Measurements from ENCODE around the gene ZFYVE9. TPM values are rescaled to one million over a fixed set of nuclear protein-coding genes. Genes with fewer than 3 reads are reported as not detected.

The ZFYVE9 gene
- total RNA-seq, 4 donors from 2014 or later, result 22.8 to 37.0 (median 28.2) TPM

DNA sequence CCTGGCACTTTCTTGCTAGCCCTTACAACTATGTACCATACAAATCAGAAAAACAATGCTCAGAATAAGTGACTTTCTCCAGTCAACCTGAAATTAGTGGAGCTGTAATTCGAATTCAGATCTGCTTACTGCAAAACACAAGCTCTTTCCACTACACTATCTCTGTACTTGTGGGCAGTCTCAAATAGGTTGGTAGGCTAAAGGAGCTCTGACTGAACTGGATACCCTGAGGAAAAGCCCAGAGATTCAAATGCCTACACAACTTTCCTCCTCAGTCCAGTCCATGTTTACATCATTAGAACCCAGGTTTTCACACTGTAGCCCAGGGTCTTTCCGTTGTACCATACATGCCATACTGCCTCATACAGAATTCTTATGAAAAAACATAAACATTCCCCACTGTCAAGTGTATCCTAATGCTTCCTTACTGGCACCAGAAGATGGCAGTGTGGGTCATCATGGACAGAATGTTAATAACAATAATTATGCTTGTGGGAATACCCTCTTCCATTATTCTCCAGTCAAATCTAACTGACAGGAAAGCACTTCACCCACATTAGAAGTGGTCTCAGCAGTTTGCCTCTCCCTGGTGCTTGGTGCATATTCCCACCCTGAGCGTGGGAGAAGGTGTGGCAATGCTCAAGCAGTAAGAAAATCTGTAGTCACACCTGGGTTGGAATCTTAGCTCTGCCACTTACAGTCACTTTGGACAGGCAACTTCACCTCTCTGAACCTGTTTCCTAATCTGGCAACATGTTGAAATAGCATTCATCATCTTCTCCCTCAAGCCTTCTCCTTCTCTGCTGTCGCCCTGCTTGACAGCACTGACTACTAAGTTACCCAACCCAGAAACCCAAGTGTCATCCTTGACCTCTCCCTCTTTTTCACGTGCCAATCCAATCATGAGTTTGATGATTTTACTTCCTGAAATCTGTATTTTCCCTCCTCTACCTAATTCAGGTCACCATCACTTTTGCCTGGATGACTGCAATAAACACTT, 14.4 kb upstream of the ZFYVE9 start:
- Histone ChIP-seq H3K36me3 (no peaks in the 10 kb centered on the region), H3K27me3 (no peaks in the 10 kb centered on the region), H3K4me3 (no peak overlapping the region), H3K9me3 (no peaks in the 10 kb centered on the region), H3K4me1 (no peaks in the 10 kb centered on the region), H3K27ac (no peak overlapping the region)
- 13 to 28% methylated on average over 3 to 5 of the region's 5 CpGs for WGBS, 2 donors (ENCODE audit: low coverage in 1 of 2)
- in situ Hi-C loops (cut with MboI; ENCODE audit: low pct_ligation_motif_present in 1 of 4, low pct_unique_long_range_greater_than_20kb in 1 of 4, low sequenced_read_pairs in 3 of 4) (loop anchor here (5.0 to 25.0 kb wide), 3 partner anchors 160 to 560 kb away; partner anchors contain the start of gene COA7 (in 4 of the 4)), intact Hi-C loops (cut with DNase I; ENCODE audit: low total_unique reads) (loop anchor here (5.0 kb wide), 1 partner anchor 170 kb away; no protein-coding TSS in a partner anchor)
- peak; percentile 17 for DNase-seq
- TF ChIP-seq, protein P1, sequence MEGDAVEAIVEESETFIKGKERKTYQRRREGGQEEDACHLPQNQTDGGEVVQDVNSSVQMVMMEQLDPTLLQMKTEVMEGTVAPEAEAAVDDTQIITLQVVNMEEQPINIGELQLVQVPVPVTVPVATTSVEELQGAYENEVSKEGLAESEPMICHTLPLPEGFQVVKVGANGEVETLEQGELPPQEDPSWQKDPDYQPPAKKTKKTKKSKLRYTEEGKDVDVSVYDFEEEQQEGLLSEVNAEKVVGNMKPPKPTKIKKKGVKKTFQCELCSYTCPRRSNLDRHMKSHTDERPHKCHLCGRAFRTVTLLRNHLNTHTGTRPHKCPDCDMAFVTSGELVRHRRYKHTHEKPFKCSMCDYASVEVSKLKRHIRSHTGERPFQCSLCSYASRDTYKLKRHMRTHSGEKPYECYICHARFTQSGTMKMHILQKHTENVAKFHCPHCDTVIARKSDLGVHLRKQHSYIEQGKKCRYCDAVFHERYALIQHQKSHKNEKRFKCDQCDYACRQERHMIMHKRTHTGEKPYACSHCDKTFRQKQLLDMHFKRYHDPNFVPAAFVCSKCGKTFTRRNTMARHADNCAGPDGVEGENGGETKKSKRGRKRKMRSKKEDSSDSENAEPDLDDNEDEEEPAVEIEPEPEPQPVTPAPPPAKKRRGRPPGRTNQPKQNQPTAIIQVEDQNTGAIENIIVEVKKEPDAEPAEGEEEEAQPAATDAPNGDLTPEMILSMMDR (IDR thresholded peaks at IDR 0.05), result peak; percentile 48 to 66 (median 60)
- no peak for TF ChIP-seq POLR2AphosphoS5 (IDR thresholded peaks at IDR 0.05)

DNA sequence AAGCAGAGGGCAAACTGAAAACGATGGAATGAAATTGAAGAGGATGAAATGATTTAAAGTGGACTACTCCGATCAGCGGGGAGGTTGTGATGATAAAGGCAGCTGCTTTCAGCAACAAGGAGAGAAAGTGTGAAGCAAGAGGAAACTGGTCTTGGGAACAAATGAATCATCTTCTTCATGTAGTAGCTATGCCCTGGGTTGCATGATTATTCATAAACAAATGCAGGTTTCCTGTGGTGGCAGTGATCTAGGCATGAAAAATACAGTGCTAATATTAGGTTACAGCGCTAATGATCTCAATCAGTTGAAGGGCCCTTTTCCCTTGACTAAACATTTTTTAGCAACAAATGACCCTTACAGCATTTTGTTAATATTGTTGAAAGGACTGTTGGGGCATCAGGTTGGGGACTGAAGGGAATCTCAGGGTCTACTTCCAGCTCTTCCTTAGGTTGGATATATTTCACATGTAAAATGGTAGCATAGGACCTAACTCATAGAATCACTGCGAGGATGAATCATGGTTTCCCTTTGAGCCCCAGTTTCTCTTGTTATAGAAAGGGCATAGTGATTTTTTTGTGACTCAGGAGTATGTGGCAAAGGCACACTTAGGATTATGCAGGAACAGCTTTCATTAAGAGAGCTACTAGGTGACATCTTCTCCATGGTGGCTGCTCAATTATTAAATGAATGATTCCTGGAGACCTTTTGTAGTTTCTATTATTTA, 1.9 kb upstream of the ZFYVE9 start:
- TF ChIP-seq POLR2AphosphoS5 (IDR thresholded peaks at IDR 0.05), result no peak
- TF ChIP-seq, protein P1 (IDR thresholded peaks at IDR 0.05), result no peak
- no peak for TF ChIP-seq POLR2A (IDR thresholded peaks at IDR 0.05)
- TF ChIP-seq EP300 (IDR thresholded peaks at IDR 0.05; ENCODE audit: low read depth), result no peak
- DNase-seq, result no peak
- H3K36me3 ChIP-seq, result no peaks in the 10 kb centered on the region
- no peak overlapping the region for H3K4me3 ChIP-seq
- H3K9me3 ChIP-seq, result no peaks in the 10 kb centered on the region
- no peaks in the 10 kb centered on the region for H3K27me3 ChIP-seq
- peaks cover 0 to 33% (median 15%) of the 10 kb centered on the region in 4 donors for H3K4me1 ChIP-seq
- no peak overlapping the region for H3K27ac ChIP-seq
- in situ Hi-C loops (cut with MboI; ENCODE audit: low pct_ligation_motif_present in 1 of 4, low pct_unique_long_range_greater_than_20kb in 1 of 4, low sequenced_read_pairs in 3 of 4) (loop anchor here (5.0 to 25.0 kb wide), 4 partner anchors 145 to 547 kb away; partner anchors contain the start of gene COA7 (in 4 of the 4)), intact Hi-C loops (cut with DNase I; ENCODE audit: low total_unique reads) (no loop called here)
- 61 to 75% methylated on average over 5 of the region's 5 CpGs for WGBS, 2 donors (ENCODE audit: low coverage in 1 of 2)

DNA sequence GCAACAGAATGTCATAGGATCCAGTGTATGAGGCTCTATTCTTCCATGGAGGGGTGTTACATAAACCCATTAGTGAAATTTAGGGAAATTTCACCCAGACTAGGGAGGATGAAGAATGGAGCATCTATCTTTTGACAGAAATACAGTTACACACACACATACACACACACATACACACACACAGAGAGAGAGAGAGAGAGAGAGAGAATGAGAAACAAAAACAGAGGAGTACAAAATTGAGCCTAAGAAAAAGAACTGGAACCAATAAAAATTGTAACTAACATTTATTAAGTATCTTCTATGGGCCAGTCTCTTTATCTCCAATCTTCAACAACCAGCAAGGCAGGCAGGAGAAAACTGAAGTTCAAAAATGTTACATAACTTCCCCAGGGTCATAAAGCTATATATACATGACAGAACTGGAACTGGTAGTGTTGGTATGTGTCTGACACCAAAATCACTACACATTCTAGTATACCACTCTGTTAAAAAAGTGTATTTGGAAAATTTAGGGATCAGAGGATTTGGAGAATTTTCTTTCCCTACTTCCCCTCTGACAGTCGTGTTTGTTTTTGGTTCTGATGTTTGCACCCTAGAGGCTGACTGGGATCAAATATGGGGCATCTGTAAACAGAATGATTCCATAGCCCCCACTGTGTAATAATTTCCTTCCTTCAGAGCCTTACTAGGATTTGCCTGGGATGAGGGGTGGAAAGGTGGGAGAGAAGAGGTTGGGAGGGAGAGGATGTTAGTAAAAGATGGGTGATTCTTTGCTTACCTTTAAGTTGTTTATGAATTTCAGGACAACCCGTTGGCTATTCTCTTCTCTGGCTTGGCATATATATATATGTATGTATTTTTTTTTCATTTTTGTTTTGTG, 1.0 kb upstream of the ZFYVE9 start:
- H3K4me1 ChIP-seq, result peaks cover 4 to 42% (median 19%) of the 10 kb centered on the region in 4 donors
- intact Hi-C loops (cut with DNase I; ENCODE audit: low total_unique reads) (no loop called here), in situ Hi-C loops (cut with MboI; ENCODE audit: low pct_ligation_motif_present in 1 of 4, low pct_unique_long_range_greater_than_20kb in 1 of 4, low sequenced_read_pairs in 3 of 4) (loop anchor here (5.0 to 25.0 kb wide), 3 partner anchors 146 to 546 kb away; partner anchors contain the start of gene COA7 (in 4 of the 4))
- H3K9me3 ChIP-seq, result no peaks in the 10 kb centered on the region
- H3K4me3 ChIP-seq, result peak overlapping the region in 3 of 4 donors; percentile 81 to 100 (median 91)
- TF ChIP-seq, protein P1 (IDR thresholded peaks at IDR 0.05), result no peak
- TF ChIP-seq EP300 (IDR thresholded peaks at IDR 0.05; ENCODE audit: low read depth), result no peak
- no peak for TF ChIP-seq POLR2AphosphoS5 (IDR thresholded peaks at IDR 0.05)
- TF ChIP-seq POLR2A (IDR thresholded peaks at IDR 0.05), result no peak
- H3K36me3 ChIP-seq, result no peaks in the 10 kb centered on the region
- H3K27me3 ChIP-seq, result no peaks in the 10 kb centered on the region
- WGBS, 2 donors (ENCODE audit: low coverage in 1 of 2), result 25 to 34% methylated on average over 2 of the region's 2 CpGs
- no peak for DNase-seq
- peak overlapping the region; percentile 94 to 98 (median 96) for H3K27ac ChIP-seq

Measured in transverse colon (tissue), 4 donors.